Breast epithelium (tissue), 4 donors: ENCODE measurements around the gene ZNF74. TPM values are rescaled to one million over a fixed set of nuclear protein-coding genes. Genes with fewer than 3 reads are reported as not detected.

Source experiments
- DNase-seq, 2 donors: peaks; one replicate each; pipeline ENCODE4 v3.0.0-alpha.2; 2019; ENCODE audit warnings: low spot score in 2 of 2
- H3K27ac ChIP-seq, 2 donors: fragments of 200-600 bp; sonication (generic) in 1 of 2; one replicate each; pipeline ENCODE4 v1.5.1; 2016 to 2019; ENCODE audit warnings: mild to moderate bottlenecking in 1 of 2
- H3K27me3 ChIP-seq, 2 donors: fragments of 200-600 bp; sonication (generic) in 1 of 2; one replicate each; pipeline versions ENCODE4 v1.5.1 to v1.6.0; 2017 to 2019; ENCODE audit warnings: control low read depth in 1 of 2, mild to moderate bottlenecking in 1 of 2
- H3K36me3 ChIP-seq: fragments of 200-600 bp; one replicate; pipeline ENCODE4 v1.5.1; 2019
- H3K4me1 ChIP-seq, 2 donors: fragments of 200-600 bp; sonication (generic); one replicate each; pipeline ENCODE4 v1.5.1; 2016 to 2019; ENCODE audit warnings: control low read depth in 1 of 2
- H3K4me3 ChIP-seq, 3 donors: fragments of 200-600 bp; sonication (generic); 1 replicate in 2 of 3; 2 replicates in 1 of 3; pipeline ENCODE4 v1.5.1; 2016 to 2019; ENCODE audit warnings: mild to moderate bottlenecking in 3 of 3, moderate library complexity in 2 of 3
- H3K9me3 ChIP-seq, 2 donors: fragments of 200-600 bp; sonication (generic) in 1 of 2; one replicate each; pipeline ENCODE4 v1.5.1; 2016 to 2019; ENCODE audit warnings: control low read depth in 1 of 2
- CTCF ChIP-seq, 3 donors: fragments of 450-650 bp; IDR thresholded peaks; one replicate each; pipeline ENCODE4 v1.5.1; 2016 to 2017; ENCODE audit warnings: antibody characterized with exemption in 3 of 3, mild to moderate bottlenecking in 3 of 3, moderate library complexity in 3 of 3
- POLR2A ChIP-seq: fragments of 450-650 bp; IDR thresholded peaks from one replicate; pipeline ENCODE4 v1.6.1; 2016; ENCODE audit warnings: antibody characterized with exemption, mild to moderate bottlenecking, moderate library complexity
- POLR2AphosphoS5 ChIP-seq, 3 donors: sonication (generic); formaldehyde crosslinking; IDR thresholded peaks; one replicate each; pipeline ENCODE4 v1.6.1; 2017; ENCODE audit warnings: antibody characterized with exemption in 3 of 3
- intact Hi-C: fragments of 100-400 bp; cut with DNase I; formaldehyde crosslinking; loops from one replicate; pipeline ENCODE4 v1.15.1; 2023; ENCODE audit warnings: low total_unique reads
- total RNA-seq, 3 donors: library from RNA; depleted of rRNA; stranded (reverse); fragments of >200 nt; gene quantifications; one replicate each; pipeline ENCODE4 v1.1.0, GENCODE V29; 2016

Gene ZNF74
- total RNA-seq, 3 donors from 2014 or later = 4.8 to 11.5 (median 10.0) TPM

GRCh38 chr22:20457506-20458240, 63.7 kb downstream of the ZNF74 start:
- Histone ChIP-seq H3K4me1 (no peaks in the 10 kb centered on the region), H3K27me3 (no peaks in the 10 kb centered on the region), H3K36me3 (no peaks in the 10 kb centered on the region), H3K4me3 (no peak overlapping the region), H3K27ac (no peak overlapping the region), H3K9me3 (no peaks in the 10 kb centered on the region)
- intact Hi-C loops = no loop called here
- DNase-seq = no peak
- TF ChIP-seq POLR2A (no peak), CTCF (IDR thresholded peaks at IDR 0.05) (no peak), POLR2AphosphoS5 (IDR thresholded peaks at IDR 0.05) (no peak)

Other genes with a start within 250 kb of the ZNF74 start
- gene CCDC188, start 243.1 kb upstream of the ZNF74 start, total RNA-seq = under 1 TPM in 1 of 3 donors, not detected in 2; 0.66 TPM
- 1 to 10 TPM in 2 of 3 donors, under 1 TPM in 1; 0.48 to 2.0 (median 1.9) TPM for gene RTN4R, start 125.8 kb upstream of the ZNF74 start, total RNA-seq
- 10 to 100 TPM; 58.3 to 73.6 (median 60.6) TPM for gene DGCR6L, start 74.1 kb upstream of the ZNF74 start, total RNA-seq
- 10 to 100 TPM in 2 of 3 donors, 1 to 10 TPM in 1; 5.3 to 14.7 (median 12.3) TPM for gene SCARF2, start 43.7 kb downstream of the ZNF74 start, total RNA-seq
- 10 to 100 TPM; 28.5 to 38.0 (median 35.4) TPM for gene KLHL22, start 101.6 kb downstream of the ZNF74 start, total RNA-seq
- gene MED15, start 113.5 kb downstream of the ZNF74 start, total RNA-seq = 10 to 100 TPM; 36.6 to 53.1 (median 52.3) TPM